SJSA1 (cell line): ENCODE data around the gene KCNC2. TPM values are rescaled to one million over a fixed set of nuclear protein-coding genes. Genes with fewer than 3 reads are reported as not detected.

Source experiments
- total RNA-seq: library from RNA; depleted of rRNA; stranded (reverse); fragments of >200 nt; shearing (Covaris generic); gene quantifications from 2 replicates; pipeline ENCODE4 v1.2.3, GENCODE V29; 2014; rRNA removed

KCNC2 gene
- total RNA-seq, 1 experiment from 2014 or later: not detected

Other genes with a start within 250 kb of the KCNC2 start
- 1.9 and 2.8 TPM in 2 replicates for gene CAPS2, start 120.5 kb upstream of the KCNC2 start, total RNA-seq
- not detected in 2 replicates for gene GLIPR1L1, start 124.8 kb upstream of the KCNC2 start, total RNA-seq
- gene GLIPR1L2, start 181.2 kb upstream of the KCNC2 start, total RNA-seq: 0.13 TPM in 1 of 2 replicates, not detected in the other